Testis (tissue), 3 donors: ENCODE results near the gene ALKBH5. TPM values are rescaled to one million over a fixed set of nuclear protein-coding genes. Genes with fewer than 3 reads are reported as not detected.

Experiments used
- DNase-seq: peaks from one replicate; pipeline ENCODE4 v3.0.0-alpha.2; 2019
- H3K27ac ChIP-seq, 2 donors: fragments of 200-600 bp; sonication (generic); one replicate each; pipeline ENCODE4 v1.5.1; 2019
- H3K27me3 ChIP-seq: fragments of 200-600 bp; sonication (generic); one replicate; pipeline ENCODE4 v1.5.1; 2019
- H3K36me3 ChIP-seq: fragments of 200-600 bp; sonication (generic); one replicate; pipeline ENCODE4 v1.5.1; 2017; ENCODE audit warnings: low read depth; ENCODE audit errors: missing control alignments
- H3K4me1 ChIP-seq: fragments of 200-600 bp; sonication (generic); one replicate; pipeline ENCODE4 v1.5.1; 2019
- H3K4me3 ChIP-seq, 2 donors: fragments of 200-600 bp; sonication (generic); one replicate each; pipeline ENCODE4 v1.5.1; 2017 to 2019
- H3K9me3 ChIP-seq: fragments of 200-600 bp; sonication (generic); one replicate; pipeline ENCODE4 v1.5.1; 2017
- POLR2A ChIP-seq: fragments of 450-650 bp; IDR thresholded peaks from one replicate; pipeline ENCODE4 v1.6.1; 2017; ENCODE audit warnings: antibody characterized with exemption, mild to moderate bottlenecking, moderate library complexity
- WGBS, 2 donors: methylation state at CpG; one replicate each; pipeline ENCODE4 v1.1.5; 2018; 5-methylcytosine and 5-hydroxymethylcytosine counted together
- intact Hi-C: fragments of 100-400 bp; cut with DNase I; formaldehyde crosslinking; loops from one replicate; pipeline ENCODE4 v1.15.1; 2023; ENCODE audit warnings: low total_unique reads
- polyA plus RNA-seq: library from polyadenylated mRNA; stranded (reverse); fragments of 350-450 nt; fragmentation: Illumina TruSeq; extraction: RNeasy Lipid Tissue Mini Kit (QIAGEN cat#74804); gene quantifications from one replicate; pipeline ENCODE4 v1.2.3, GENCODE V29; 2014; ENCODE audit warnings: low read depth, low replicate concordance; ENCODE audit not compliant: insufficient read depth
- total RNA-seq, 2 donors: library from RNA; depleted of rRNA; stranded (reverse); fragments of >200 nt; gene quantifications; one replicate each; pipeline ENCODE4 v1.2.3, GENCODE V29; 2016
- TF ChIP-seq, protein P1 (sequence below), 3 experiments: fragments of 450-650 bp in 2 of 3; fragments of 200-600 bp in 1 of 3; sonication (generic) in 1 of 3; IDR thresholded peaks; one replicate each; pipeline ENCODE4 v1.5.1; 2016 to 2019; ENCODE audit warnings: antibody characterized with exemption in 3 of 3, mild to moderate bottlenecking in 2 of 3, moderate library complexity in 1 of 3

The ALKBH5 gene
- total and polyA plus RNA-seq, 3 donors from 2014 or later = 172 to 253 (median 213) TPM

DNA sequence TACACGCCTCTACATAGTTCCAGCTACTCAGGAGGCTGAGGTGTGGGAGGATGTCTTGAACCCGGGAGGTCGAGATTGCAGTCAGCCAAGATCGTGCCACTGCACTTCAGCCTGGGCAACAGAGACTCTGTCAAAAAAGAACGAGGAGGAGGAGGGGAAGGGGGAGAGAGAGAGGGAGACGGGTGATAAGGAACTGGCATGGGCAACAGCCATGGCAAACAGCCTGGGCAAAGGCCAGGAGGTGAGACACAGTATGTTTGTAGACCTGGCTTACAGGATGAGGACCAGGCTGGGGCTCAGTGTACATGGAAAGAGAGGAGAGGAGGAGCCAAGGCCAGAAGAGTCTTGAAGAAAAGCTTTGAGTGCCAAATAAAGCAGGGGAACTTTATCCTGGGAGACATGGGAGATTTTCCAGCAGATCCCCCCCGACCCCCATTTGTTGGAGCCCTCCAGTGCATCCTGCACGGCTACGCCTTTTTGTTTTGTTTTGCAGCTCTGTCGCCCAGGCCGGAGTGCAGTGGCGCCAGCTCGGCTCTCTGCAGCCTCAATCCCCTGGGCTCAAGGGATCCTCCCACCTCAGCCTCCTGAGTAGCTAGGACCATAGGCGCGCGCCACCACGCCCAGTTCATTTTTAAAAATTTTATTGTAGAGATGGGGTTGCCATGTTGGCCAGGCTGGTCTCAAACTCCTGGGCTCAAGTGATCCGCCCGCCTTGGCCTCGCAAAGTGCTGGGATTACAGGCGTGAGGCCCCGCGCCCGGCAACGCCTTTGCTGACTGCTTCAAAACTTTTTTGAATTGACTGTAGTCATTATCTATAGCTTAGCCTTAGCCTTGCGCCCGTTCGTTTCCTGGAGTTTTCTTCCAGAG lies 1.3 kb upstream of the ALKBH5 start:
- H3K27ac ChIP-seq = peak overlapping the region; percentile 98 to 99
- no peaks in the 10 kb centered on the region for H3K36me3 ChIP-seq
- H3K27me3 ChIP-seq = no peaks in the 10 kb centered on the region
- peaks cover 25% of the 10 kb centered on the region for H3K4me1 ChIP-seq
- intact Hi-C loops = no loop called here
- peak; percentile 67 for DNase-seq
- TF ChIP-seq, protein P1, sequence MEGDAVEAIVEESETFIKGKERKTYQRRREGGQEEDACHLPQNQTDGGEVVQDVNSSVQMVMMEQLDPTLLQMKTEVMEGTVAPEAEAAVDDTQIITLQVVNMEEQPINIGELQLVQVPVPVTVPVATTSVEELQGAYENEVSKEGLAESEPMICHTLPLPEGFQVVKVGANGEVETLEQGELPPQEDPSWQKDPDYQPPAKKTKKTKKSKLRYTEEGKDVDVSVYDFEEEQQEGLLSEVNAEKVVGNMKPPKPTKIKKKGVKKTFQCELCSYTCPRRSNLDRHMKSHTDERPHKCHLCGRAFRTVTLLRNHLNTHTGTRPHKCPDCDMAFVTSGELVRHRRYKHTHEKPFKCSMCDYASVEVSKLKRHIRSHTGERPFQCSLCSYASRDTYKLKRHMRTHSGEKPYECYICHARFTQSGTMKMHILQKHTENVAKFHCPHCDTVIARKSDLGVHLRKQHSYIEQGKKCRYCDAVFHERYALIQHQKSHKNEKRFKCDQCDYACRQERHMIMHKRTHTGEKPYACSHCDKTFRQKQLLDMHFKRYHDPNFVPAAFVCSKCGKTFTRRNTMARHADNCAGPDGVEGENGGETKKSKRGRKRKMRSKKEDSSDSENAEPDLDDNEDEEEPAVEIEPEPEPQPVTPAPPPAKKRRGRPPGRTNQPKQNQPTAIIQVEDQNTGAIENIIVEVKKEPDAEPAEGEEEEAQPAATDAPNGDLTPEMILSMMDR (IDR thresholded peaks at IDR 0.05) = no peak
- TF ChIP-seq POLR2A = no peak
- H3K9me3 ChIP-seq = no peaks in the 10 kb centered on the region
- 7% methylated on average over 24 to 28 of the region's 28 CpGs for WGBS, 2 donors
- peak overlapping the region; percentile 90 to 94 for H3K4me3 ChIP-seq

DNA sequence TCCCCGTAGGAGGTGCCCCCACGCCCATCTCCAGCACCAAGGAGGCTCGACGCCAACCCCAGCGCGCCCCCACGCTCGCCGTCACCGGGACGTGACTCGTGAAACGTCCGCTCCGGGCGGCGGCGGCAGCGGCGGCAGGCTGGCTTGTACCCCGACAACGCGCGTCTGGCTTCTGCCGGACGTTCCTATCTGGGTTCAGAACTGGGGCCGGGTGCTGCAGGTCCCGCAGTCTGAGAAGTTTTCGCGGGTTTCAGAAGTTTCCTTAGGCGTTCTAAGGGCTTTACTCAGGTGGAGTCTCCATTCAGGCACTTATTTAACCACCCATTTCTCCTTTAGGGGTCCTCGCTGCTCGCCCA lies 672 bp upstream of the ALKBH5 start:
- peak overlapping the region; percentile 90 to 94 for H3K4me3 ChIP-seq
- H3K9me3 ChIP-seq = no peaks in the 10 kb centered on the region
- intact Hi-C loops = no loop called here
- peak overlapping the region; percentile 98 to 99 for H3K27ac ChIP-seq
- 0 to 1% methylated on average over 17 to 33 of the region's 33 CpGs for WGBS, 2 donors
- H3K36me3 ChIP-seq = no peaks in the 10 kb centered on the region
- peak; percentile 84 for DNase-seq
- no peak for TF ChIP-seq POLR2A
- TF ChIP-seq, protein P1 (IDR thresholded peaks at IDR 0.05) = no peak
- H3K4me1 ChIP-seq = peaks cover 31% of the 10 kb centered on the region
- H3K27me3 ChIP-seq = no peaks in the 10 kb centered on the region

DNA sequence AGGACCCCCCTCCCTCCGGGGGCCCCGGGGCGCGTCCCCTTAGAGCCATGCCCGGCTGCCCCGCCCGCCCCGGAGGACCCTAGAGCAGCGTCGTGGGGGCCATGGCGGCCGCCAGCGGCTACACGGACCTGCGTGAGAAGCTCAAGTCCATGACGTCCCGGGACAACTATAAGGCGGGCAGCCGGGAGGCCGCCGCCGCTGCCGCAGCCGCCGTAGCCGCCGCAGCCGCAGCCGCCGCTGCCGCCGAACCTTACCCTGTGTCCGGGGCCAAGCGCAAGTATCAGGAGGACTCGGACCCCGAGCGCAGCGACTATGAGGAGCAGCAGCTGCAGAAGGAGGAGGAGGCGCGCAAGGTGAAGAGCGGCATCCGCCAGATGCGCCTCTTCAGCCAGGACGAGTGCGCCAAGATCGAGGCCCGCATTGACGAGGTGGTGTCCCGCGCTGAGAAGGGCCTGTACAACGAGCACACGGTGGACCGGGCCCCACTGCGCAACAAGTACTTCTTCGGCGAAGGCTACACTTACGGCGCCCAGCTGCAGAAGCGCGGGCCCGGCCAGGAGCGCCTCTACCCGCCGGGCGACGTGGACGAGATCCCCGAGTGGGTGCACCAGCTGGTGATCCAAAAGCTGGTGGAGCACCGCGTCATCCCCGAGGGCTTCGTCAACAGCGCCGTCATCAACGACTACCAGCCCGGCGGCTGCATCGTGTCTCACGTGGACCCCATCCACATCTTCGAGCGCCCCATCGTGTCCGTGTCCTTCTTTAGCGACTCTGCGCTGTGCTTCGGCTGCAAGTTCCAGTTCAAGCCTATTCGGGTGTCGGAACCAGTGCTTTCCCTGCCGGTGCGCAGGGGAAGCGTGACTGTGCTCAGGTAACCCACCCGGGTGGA lies 759 bp downstream of the ALKBH5 start:
- intact Hi-C loops = no loop called here
- peak overlapping the region; percentile 90 to 94 for H3K4me3 ChIP-seq
- DNase-seq = peak; percentile 54
- 1% methylated on average over 92 of the region's 92 CpGs; no CpG with 5 or more reads in 1 of the 2 donors for WGBS, 2 donors
- no peaks in the 10 kb centered on the region for H3K9me3 ChIP-seq
- H3K4me1 ChIP-seq = peaks cover 37% of the 10 kb centered on the region
- peak overlapping the region; percentile 98 to 99 for H3K27ac ChIP-seq
- no peaks in the 10 kb centered on the region for H3K27me3 ChIP-seq
- TF ChIP-seq, protein P1 (IDR thresholded peaks at IDR 0.05) = no peak
- no peak for TF ChIP-seq POLR2A
- H3K36me3 ChIP-seq = no peaks in the 10 kb centered on the region

GRCh38 chr17:18185391-18185790 lies 1.8 kb downstream of the ALKBH5 start:
- TF ChIP-seq POLR2A = no peak
- TF ChIP-seq, protein P1 (IDR thresholded peaks at IDR 0.05) = no peak
- intact Hi-C loops = no loop called here
- WGBS, 2 donors = 4 to 9% methylated on average over 3 of the region's 3 CpGs
- Histone ChIP-seq H3K36me3 (no peaks in the 10 kb centered on the region), H3K27me3 (no peaks in the 10 kb centered on the region), H3K27ac (peak overlapping the region in 1 of 2 donors; percentile 99), H3K4me1 (peaks cover 46% of the 10 kb centered on the region), H3K4me3 (peak overlapping the region; percentile 90 to 94), H3K9me3 (no peaks in the 10 kb centered on the region)
- no peak for DNase-seq
